ENCODE data around the gene SLC41A3.
"Not testable (repeated sequence)": the region's sequence is repeated elsewhere in the genome, so short reads cannot be mapped to it uniquely, and the experiment has no call there.

The SLC41A3 gene

GRCh38 chr3:126105691-126106187 lies 21.8 kb upstream of the SLC41A3 start:
- DNase-seq = no peak

GRCh38 chr3:126104742-126105605 lies 21.1 kb upstream of the SLC41A3 start:
- no peak for DNase-seq

GRCh38 chr3:126104028-126104635 lies 20.2 kb upstream of the SLC41A3 start:
- DNase-seq = no peak

- DNase-seq = no peak
Observed at GRCh38 chr3:126103121-126104027, 19.4 kb upstream of the SLC41A3 start.

- DNase-seq = no peak
Observed at GRCh38 chr3:126102530-126102951, 18.6 kb upstream of the SLC41A3 start.

GRCh38 chr3:126102011-126102410 lies 18.1 kb upstream of the SLC41A3 start:
- no peak for DNase-seq

GRCh38 chr3:126101521-126101982 lies 17.6 kb upstream of the SLC41A3 start:
- no peak for DNase-seq

GRCh38 chr3:126100634-126101301 lies 16.8 kb upstream of the SLC41A3 start:
- no peak for DNase-seq

- DNase-seq = no peak
Observed at GRCh38 chr3:126100269-126100633, 16.3 kb upstream of the SLC41A3 start.

- no peak for DNase-seq
Observed at GRCh38 chr3:126098391-126098858, 14.5 kb upstream of the SLC41A3 start.

- DNase-seq = no peak
Observed at GRCh38 chr3:126097801-126098200, 13.9 kb upstream of the SLC41A3 start.

GRCh38 chr3:126096274-126096673 lies 12.3 kb upstream of the SLC41A3 start:
- DNase-seq = not testable (repeated sequence)

- not testable (repeated sequence) for DNase-seq
Observed at GRCh38 chr3:126092128-126092527, 8.2 kb upstream of the SLC41A3 start.

- no peak for DNase-seq
Observed at GRCh38 chr3:126087552-126088175, 3.7 kb upstream of the SLC41A3 start.

GRCh38 chr3:126085841-126086240 lies 1.9 kb upstream of the SLC41A3 start:
- DNase-seq = no peak

- DNase-seq = no peak
Observed at GRCh38 chr3:126085276-126085675, 1.4 kb upstream of the SLC41A3 start.

- no peak for DNase-seq
Observed at GRCh38 chr3:126084768-126085180, 850 bp upstream of the SLC41A3 start.

GRCh38 chr3:126083511-126083912 lies 412 bp downstream of the SLC41A3 start:
- peak; percentile 60 for DNase-seq

- DNase-seq = no peak
Observed at GRCh38 chr3:126083138-126083445, 832 bp downstream of the SLC41A3 start.

- DNase-seq = no peak
Observed at GRCh38 chr3:126082362-126083137, 1.4 kb downstream of the SLC41A3 start.

Data from NCI-H1092 treated with DMSO at 0.1 percent for 48 hours (cell line).